ENCODE data around the gene MTUS2.

- TF ChIP-seq MAX (IDR thresholded peaks at IDR 0.05; ENCODE audit: low read depth, low read length) (no peak), POLR2A (IDR thresholded peaks at IDR 0.05; ENCODE audit: extremely low read depth, insufficient read length) (no peak)
These were observed 345.7 kb downstream of the MTUS2 start for GRCh38 chr13:29165840-29166239.
